ENCODE measurements around the gene NAMPT.
"Not testable (repeated sequence)": the region's sequence is repeated elsewhere in the genome, so short reads cannot be mapped to it uniquely, and the experiment has no call there.

The NAMPT gene

DNA sequence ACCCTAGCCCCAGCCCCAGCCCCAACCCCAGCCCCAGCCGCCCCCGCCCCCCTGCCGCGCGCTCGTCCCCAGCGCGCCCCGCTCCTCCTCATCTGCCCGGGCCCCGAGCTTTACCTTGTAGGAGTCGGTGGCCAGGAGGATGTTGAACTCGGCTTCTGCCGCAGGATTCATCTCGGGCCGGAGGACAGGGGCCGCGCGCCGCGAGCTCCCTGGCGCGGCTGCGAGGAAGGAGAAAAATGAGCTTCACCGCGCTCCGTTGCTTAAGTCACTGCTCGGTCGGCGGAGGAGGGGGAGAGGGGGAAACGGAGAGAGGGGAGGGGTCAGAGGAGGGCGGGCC is at the start of gene NAMPT:
Gene NAMPT (minus strand): TSS at position 270 of the 337 bp plus-strand sequence. CDS start 99 bp downstream, at position 171.
- no peak for FAIRE-seq

GRCh38 chr7:106332201-106332600 is 47.4 kb upstream of the NAMPT start:
- no peak for FAIRE-seq

- no peak for FAIRE-seq
These were observed 46.8 kb upstream of the NAMPT start for GRCh38 chr7:106331441-106332175.

DNA sequence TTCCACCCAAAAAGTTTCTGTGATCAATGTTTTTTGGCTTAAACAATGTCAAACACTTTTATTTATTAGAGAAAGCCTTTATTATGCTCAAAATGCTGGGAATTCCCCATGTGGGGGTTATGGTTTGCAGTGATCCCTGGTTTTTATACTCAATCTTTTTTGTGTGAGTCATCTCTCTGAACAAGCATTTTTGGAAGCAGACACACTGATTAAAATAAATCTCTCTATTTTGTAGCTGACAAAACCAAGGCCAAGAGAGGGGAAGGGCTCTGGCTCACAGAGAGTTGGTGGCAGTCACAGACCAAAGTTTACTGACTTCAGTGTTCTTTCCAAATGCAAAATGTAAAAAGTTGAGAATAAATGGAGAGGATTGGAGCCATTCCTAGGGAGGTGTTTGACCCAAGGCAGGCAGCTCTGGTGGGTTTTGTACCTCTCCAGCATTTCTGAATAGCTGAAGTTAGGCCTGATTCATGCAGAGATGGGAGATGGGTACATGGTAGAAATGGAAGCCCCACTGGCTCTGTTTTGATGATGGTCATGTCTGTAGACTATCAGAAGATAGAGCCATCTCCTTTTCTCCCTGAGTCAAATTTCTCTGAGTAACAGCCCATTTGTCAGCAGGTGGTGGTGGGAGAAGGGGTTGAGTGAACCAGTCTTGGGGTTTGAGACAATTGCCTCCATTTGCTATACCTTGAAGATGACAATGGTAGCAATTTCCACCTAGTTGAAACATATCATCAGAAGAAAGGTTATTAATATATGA is 45.4 kb upstream of the NAMPT start:
- FAIRE-seq: no peak

GRCh38 chr7:106329408-106329807 is 44.6 kb upstream of the NAMPT start:
- no peak for FAIRE-seq

DNA sequence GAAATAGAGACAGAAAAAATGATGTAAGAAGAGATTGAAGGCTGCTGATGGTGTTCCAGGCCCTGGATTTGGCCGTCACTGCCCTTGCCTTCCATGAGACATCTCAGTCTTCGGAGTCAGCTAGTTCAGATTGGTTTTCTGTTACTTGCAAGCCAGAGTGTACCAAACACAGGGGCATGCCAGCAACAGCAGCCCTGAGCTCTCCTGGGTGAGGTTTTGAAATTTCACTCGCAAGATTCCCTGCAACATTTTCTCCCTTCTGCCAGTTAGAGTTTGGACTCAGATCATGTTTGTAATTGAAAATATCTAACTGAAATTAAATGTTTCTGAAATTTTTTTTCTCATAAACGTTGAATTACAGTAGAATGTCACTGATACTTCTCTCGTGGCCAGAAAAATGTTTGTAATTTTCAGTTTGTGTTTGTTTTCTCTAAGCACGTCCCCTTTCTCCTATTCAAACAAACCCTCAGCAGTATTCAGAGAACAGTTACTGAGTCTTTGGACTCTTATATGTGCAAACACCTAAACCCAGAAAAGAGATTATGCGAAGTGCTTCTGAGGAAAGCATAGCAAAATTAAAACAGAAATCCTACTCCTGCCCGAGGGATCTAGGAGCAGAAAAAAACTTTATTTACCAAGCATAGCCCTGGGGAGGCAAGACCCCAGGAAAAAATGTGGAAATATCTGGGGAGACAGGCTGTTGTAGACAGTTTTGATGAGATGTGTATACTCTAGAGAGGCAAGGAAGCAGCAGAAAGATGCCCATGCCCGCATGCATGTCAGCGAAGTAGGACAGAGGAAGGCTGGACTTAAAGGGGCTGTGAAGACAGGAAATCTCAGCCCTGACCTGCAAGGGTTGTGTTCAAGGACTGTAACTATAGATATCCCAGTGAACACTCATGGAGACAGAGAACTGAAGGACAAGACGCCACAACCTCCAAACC is 43.0 kb upstream of the NAMPT start:
- FAIRE-seq: no peak

- FAIRE-seq: no peak
These were observed 42.1 kb upstream of the NAMPT start for GRCh38 chr7:106326594-106327537.

DNA sequence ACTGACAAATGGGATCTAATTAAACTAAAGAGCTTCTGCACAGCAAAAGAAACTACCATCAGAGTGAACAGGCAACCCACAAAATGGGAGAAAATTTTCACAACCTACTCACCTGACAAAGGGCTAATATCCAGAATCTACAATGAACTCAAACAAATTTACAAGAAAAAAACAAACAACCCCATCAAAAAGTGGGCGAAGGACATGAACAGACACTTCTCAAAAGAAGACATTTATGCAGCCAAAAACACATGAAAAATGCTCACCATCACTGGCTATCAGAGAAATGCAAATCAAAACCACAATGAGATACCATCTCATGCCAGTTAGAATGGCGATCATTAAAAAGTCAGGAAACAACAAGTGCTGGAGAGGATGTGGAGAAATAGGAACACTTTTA is 39.7 kb upstream of the NAMPT start:
- FAIRE-seq: not testable (repeated sequence)

DNA sequence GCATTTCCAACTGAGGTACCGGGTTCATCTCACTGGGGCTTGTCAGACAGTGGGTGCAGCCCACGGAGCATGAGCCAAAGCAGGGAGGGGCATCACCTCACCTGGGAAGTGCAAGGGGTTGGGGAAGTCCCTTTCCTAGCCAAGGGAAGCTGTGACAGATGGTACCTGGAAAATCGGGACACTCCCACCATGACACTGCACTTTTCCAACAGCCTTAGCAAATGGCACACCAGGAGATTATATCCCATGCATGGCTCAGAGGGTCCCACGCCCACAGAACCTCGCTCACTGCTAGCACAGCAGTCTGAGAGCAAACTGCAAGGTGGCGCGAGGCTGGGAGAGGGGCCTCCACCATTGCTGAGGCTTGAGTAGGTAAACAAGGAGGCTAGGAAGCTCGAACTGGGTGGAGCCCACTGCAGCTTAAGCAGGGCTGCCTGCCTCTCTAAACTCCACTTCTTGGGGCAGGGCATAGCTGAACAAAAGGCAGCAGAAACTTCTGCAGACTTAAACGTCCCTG is 35.5 kb upstream of the NAMPT start:
- not testable (repeated sequence) for FAIRE-seq

DNA sequence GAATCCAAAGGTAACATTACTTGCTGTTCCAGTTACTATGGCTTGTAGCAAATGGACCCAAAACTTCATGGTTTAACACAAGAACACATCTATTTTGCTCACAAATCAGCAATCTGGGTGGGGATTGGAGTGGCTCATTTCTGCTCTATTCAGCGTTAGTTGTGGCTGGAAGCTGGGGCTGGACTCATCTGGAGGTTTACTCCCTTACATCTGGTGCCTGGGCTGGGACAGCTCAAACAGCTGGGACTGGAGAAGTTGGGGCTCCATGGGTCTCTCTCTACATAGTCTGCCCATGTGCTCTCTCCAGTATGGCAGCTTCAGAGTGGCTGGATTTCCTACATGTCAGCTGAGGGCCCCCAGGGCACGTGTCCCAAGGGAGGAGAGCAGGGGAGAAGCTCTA is 33.7 kb upstream of the NAMPT start:
- FAIRE-seq: no peak

DNA sequence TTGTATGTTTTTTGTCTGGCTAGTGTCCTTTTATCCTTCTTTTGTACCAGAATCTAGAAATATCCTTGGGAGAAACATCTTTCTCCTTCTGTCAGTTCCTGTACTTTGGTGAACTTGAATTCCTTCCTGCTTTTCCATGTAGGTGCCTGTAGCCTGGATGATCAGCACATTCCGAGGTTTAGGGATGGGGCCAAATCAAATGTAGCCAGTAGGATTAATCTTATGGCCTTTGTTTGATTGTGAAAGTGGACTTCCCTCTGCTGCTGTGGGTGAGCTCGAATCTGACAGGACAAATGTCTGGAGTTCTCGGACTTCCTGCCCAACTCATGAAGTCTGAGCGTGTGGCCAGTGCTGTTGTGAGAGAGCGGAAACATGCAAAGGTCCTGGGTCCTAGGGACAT is 33.2 kb upstream of the NAMPT start:
- no peak for FAIRE-seq

- no peak for FAIRE-seq
These were observed 32.2 kb upstream of the NAMPT start for GRCh38 chr7:106316947-106317346.

DNA sequence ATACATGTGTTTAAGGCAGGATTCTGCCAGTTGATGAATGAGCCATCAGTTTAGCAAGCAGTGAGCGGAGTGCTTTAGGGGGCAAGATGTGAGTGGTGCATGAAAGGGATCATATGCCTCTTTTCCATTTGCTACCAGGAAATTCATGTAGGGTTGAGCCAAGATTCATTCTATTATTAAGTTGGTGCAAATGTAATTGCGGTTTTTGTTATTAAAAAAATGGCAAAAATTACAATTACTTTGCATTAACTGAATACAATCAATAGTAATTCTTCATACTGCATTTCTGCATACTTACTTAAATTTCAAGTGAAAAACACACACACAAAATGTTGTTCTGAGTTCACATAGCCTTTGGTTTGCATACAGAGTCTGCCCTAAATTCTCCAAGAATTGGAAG is 30.1 kb upstream of the NAMPT start:
- no peak for FAIRE-seq

DNA sequence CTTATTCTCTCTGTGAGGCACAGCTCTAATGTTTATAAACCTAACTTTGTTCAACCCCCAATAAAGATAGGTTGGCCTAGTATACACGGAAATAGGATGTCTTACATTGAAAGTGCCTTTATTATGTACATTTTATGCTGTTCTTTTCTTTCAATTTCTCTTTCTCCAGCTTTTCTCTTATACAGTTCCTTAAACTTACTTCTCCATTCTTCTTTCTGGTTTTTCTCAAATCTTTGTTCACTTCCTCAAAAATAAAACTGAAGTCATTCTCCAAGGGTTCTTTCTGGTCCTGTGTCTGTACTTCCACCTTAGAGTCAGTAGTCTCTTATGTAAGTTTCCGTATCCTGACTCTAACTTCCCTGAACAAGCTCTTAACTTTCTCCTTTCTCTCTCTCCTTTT is 29.2 kb upstream of the NAMPT start:
- FAIRE-seq: no peak

DNA sequence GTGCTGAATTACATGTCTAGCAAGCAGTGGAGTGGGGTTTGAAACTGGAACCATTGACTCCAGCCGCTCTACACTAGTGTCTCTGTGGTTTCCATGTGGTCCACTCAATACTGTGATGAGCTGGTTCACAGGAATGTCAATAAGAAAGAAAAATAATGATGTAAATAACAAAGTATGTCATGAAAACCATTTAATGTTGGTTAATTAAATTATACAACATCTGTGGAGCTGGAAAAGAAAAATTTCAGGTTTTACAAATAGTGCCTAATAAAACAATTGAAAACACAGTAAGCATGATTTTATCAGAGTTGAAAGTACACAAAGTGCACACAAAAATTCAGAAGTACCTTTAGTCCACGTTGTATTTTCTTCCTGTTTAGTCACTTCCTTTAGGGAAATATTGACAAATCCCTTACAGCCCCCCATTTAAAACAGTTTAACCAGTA is 28.7 kb upstream of the NAMPT start:
- no peak for FAIRE-seq

- FAIRE-seq: no peak
These were observed 28.1 kb upstream of the NAMPT start for GRCh38 chr7:106312906-106313305.

- FAIRE-seq: no peak
These were observed 27.5 kb upstream of the NAMPT start for GRCh38 chr7:106312099-106312871.

- no peak for FAIRE-seq
These were observed 24.6 kb upstream of the NAMPT start for GRCh38 chr7:106309362-106309761.

GRCh38 chr7:106306256-106306655 is 21.5 kb upstream of the NAMPT start:
- FAIRE-seq: no peak

GRCh38 chr7:106305732-106306131 is 20.9 kb upstream of the NAMPT start:
- no peak for FAIRE-seq

DNA sequence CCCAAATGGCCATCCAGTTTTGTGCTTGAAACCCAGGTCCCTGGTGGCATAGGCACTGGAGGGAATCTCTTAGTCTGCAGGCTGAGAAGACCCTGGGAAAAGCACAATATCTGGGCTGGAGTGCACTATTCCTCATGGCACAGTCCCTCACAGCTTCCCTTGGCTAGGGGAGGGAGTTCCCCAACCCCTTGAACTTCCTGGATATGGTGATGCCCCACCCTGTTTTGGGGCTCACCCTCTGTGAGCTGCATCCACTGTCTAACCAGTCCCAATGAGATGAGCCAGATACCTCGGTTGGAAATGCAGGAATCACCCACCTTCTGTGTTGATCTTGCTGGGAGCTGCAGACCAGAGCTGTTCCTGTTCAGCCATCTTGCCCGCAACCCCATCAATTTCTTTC is 19.8 kb upstream of the NAMPT start:
- no peak for FAIRE-seq

Data from G401.6 (cell line).